LNCAP (cell line): ENCODE measurements around the gene SYNJ2.

Experiments
- CTCF ChIP-seq: fragments of 450-650 bp; IDR thresholded peaks from 2 replicates; pipeline ENCODE4 v1.5.1; 2017; ENCODE audit warnings: mild to moderate bottlenecking

The SYNJ2 gene

GRCh38 chr6:158109748-158110147 lies 128.1 kb downstream of the SYNJ2 start:
- no peak for TF ChIP-seq CTCF

GRCh38 chr6:158110986-158111385 lies 129.3 kb downstream of the SYNJ2 start:
- TF ChIP-seq CTCF: no peak

- TF ChIP-seq CTCF: no peak
Observed at GRCh38 chr6:158111987-158112386, 130.3 kb downstream of the SYNJ2 start.

- TF ChIP-seq CTCF: no peak
Observed at GRCh38 chr6:158113802-158114201, 132.1 kb downstream of the SYNJ2 start.

- TF ChIP-seq CTCF: no peak
Observed at GRCh38 chr6:158115102-158115501, 133.4 kb downstream of the SYNJ2 start.

GRCh38 chr6:158115508-158115907 lies 133.8 kb downstream of the SYNJ2 start:
- no peak for TF ChIP-seq CTCF

- TF ChIP-seq CTCF: no peak
Observed at GRCh38 chr6:158118886-158119285, 137.2 kb downstream of the SYNJ2 start.

GRCh38 chr6:158121335-158121734 lies 139.7 kb downstream of the SYNJ2 start:
- TF ChIP-seq CTCF: no peak
